Upper lobe of left lung (tissue), 4 donors: ENCODE measurements around the gene ARHGAP42.

ENCODE experiments used
- POLR2A ChIP-seq, 4 donors: fragments of 450-650 bp; IDR thresholded peaks; one replicate each; pipeline ENCODE4 v1.5.1; 2016 to 2017; ENCODE audit warnings: antibody characterized with exemption in 4 of 4, mild to moderate bottlenecking in 2 of 4
- POLR2AphosphoS5 ChIP-seq, 2 donors: sonication (generic); formaldehyde crosslinking; IDR thresholded peaks; one replicate each; pipeline ENCODE4 v1.5.1; 2017; ENCODE audit warnings: antibody characterized with exemption in 2 of 2
- TF ChIP-seq, protein P1 (sequence below), 6 experiments: fragments of 450-650 bp in 4 of 6; fragments of 200-600 bp in 2 of 6; sonication (generic) in 2 of 6; IDR thresholded peaks; one replicate each; pipeline ENCODE4 v1.5.1; 2016 to 2019; ENCODE audit warnings: antibody characterized with exemption in 6 of 6

DNA sequence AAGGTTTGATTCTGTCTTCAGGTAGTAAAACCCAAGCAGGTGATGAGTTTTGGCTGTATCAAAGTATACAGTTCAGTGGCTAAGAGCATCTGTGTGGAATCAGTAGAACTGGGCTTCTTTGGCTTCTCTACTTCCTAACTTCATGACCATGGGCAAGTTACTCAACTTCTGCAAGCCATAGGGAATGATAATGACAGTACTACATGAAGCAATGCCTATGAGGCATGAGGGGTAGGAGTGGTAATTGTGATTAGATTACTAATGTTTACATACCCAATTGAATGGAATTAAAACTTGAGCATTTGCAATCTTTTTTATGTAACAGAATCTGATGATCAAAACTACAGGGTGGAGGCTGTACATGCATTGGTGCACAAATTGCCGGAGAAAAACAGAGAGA lies 278.3 kb downstream of the ARHGAP42 start:
- TF ChIP-seq, protein P1, sequence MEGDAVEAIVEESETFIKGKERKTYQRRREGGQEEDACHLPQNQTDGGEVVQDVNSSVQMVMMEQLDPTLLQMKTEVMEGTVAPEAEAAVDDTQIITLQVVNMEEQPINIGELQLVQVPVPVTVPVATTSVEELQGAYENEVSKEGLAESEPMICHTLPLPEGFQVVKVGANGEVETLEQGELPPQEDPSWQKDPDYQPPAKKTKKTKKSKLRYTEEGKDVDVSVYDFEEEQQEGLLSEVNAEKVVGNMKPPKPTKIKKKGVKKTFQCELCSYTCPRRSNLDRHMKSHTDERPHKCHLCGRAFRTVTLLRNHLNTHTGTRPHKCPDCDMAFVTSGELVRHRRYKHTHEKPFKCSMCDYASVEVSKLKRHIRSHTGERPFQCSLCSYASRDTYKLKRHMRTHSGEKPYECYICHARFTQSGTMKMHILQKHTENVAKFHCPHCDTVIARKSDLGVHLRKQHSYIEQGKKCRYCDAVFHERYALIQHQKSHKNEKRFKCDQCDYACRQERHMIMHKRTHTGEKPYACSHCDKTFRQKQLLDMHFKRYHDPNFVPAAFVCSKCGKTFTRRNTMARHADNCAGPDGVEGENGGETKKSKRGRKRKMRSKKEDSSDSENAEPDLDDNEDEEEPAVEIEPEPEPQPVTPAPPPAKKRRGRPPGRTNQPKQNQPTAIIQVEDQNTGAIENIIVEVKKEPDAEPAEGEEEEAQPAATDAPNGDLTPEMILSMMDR (IDR thresholded peaks at IDR 0.05): no peak
- TF ChIP-seq POLR2AphosphoS5 (IDR thresholded peaks at IDR 0.05) (no peak), POLR2A (IDR thresholded peaks at IDR 0.05) (no peak)
